Naive B cell (primary cell): ENCODE results near the gene SH3BP5. TPM values are rescaled to one million over a fixed set of nuclear protein-coding genes. Genes with fewer than 3 reads are reported as not detected.
A peak's percentile ranks its signal among the peaks of the same experiment; 100 is the strongest.

Experiments used
- ATAC-seq, 2 donors: fragments of 150-1000 bp; cut with Tn5 transposase; 2 replicates each; pipeline ENCODE4 v1.10.0; 2021; ENCODE audit warnings: low read depth in 2 of 2, mild to moderate bottlenecking in 2 of 2, moderate library complexity in 2 of 2
- DNase-seq: peaks from one replicate; pipeline ENCODE4 v3.0.0; 2022
- H3K27ac Mint-ChIP-seq, 6 donors: one replicate each; pipeline ENCODE4 v1.8.0; 2020 to 2022; ENCODE audit warnings: mild to moderate bottlenecking in 6 of 6, mixed read lengths in 6 of 6, moderate library complexity in 5 of 6, inconsistent platforms in 2 of 6
- H3K27me3 Mint-ChIP-seq, 3 donors: one replicate each; pipeline ENCODE4 v1.8.0; 2021 to 2022; ENCODE audit warnings: mixed read lengths in 3 of 3, mild to moderate bottlenecking in 1 of 3
- H3K36me3 Mint-ChIP-seq, 2 donors: one replicate each; pipeline ENCODE4 v1.8.0; 2020 to 2022; ENCODE audit warnings: mixed read lengths in 2 of 2, inconsistent platforms in 1 of 2, mild to moderate bottlenecking in 1 of 2
- H3K4me1 Mint-ChIP-seq, 3 donors: one replicate each; pipeline ENCODE4 v1.8.0; 2020 to 2022; ENCODE audit warnings: mixed read lengths in 3 of 3, inconsistent platforms in 1 of 3, mild to moderate bottlenecking in 1 of 3, moderate library complexity in 1 of 3
- H3K4me3 Mint-ChIP-seq, 8 donors: one replicate each; pipeline ENCODE4 v1.8.0; 2020 to 2022; ENCODE audit warnings: mild to moderate bottlenecking in 8 of 8, mixed read lengths in 8 of 8, moderate library complexity in 8 of 8, inconsistent platforms in 2 of 8
- H3K9me3 Mint-ChIP-seq, 7 donors: one replicate each; pipeline ENCODE4 v1.8.0; 2020 to 2022; ENCODE audit warnings: mixed read lengths in 7 of 7, mild to moderate bottlenecking in 5 of 7, inconsistent platforms in 2 of 7, moderate library complexity in 1 of 7
- polyA plus RNA-seq, 6 donors: library from polyadenylated mRNA; unstranded; fragments of 300-500 nt; fragmentation: Illumina TruSeq; gene quantifications; one replicate each; pipeline ENCODE4 v1.2.3, GENCODE V29; 2021; ENCODE audit warnings: low read depth in 6 of 6

SH3BP5 gene
- polyA plus RNA-seq, 6 donors from 2014 or later, result 71.3 to 177 (median 131) TPM

- ATAC-seq, result peak in 1 of 2 donors; percentile 48
- Mint-ChIP-seq H3K4me3 (peak overlapping the region in 4 of 8 donors; percentile 14 to 66 (median 44)), H3K27me3 (no peaks in the 10 kb centered on the region), H3K9me3 (no peaks in the 10 kb centered on the region), H3K4me1 (peaks cover 46 to 74% (median 65%) of the 10 kb centered on the region in 3 donors), H3K27ac (peak overlapping the region; percentile 31 to 94 (median 80)), H3K36me3 (peaks cover 9 to 14% of the 10 kb centered on the region in 2 donors)
- no peak for DNase-seq
These were observed 17.4 kb downstream of the SH3BP5 start for GRCh38 chr3:15315003-15315402.

GRCh38 chr3:15314276-15314675 lies 18.1 kb downstream of the SH3BP5 start:
- Mint-ChIP-seq H3K4me3 (peak overlapping the region in 1 of 8 donors; percentile 53), H3K36me3 (peaks cover 11 to 15% of the 10 kb centered on the region in 2 donors), H3K9me3 (no peaks in the 10 kb centered on the region), H3K4me1 (peaks cover 42 to 73% (median 65%) of the 10 kb centered on the region in 3 donors), H3K27ac (peak overlapping the region; percentile 52 to 94 (median 80)), H3K27me3 (no peaks in the 10 kb centered on the region)
- DNase-seq (no peak), ATAC-seq (no peak)

DNA sequence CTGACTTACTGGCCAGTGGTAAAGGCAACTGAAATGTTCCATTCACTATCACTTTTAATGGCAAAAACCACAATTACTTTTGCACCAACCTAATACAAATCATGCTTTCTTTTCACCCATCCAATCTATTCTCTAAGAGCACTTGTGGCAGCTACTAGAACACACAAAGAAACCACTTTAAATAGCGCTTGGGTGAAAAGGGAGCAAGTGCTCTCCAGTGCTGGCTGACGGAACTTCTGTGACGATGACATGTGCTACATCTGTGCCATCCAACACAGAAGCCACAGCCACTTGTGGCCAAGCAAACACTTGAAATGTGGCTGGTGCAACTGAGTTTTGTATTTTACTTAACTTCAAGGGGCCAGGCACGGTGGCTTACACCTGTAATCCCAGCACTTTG lies 18.9 kb downstream of the SH3BP5 start:
- no peaks in the 10 kb centered on the region for H3K27me3 Mint-ChIP-seq
- H3K4me1 Mint-ChIP-seq, result peaks cover 46 to 73% (median 65%) of the 10 kb centered on the region in 3 donors
- DNase-seq (no peak), ATAC-seq (no peak)
- H3K27ac Mint-ChIP-seq, result peak overlapping the region in 3 of 6 donors; percentile 7 to 15 (median 12)
- H3K4me3 Mint-ChIP-seq, result peak overlapping the region in 1 of 8 donors; percentile 55
- H3K9me3 Mint-ChIP-seq, result no peaks in the 10 kb centered on the region
- peaks cover 11 to 15% of the 10 kb centered on the region in 2 donors for H3K36me3 Mint-ChIP-seq

GRCh38 chr3:15312550-15312949 lies 19.8 kb downstream of the SH3BP5 start:
- Mint-ChIP-seq H3K27me3 (no peaks in the 10 kb centered on the region), H3K4me1 (peaks cover 51 to 74% (median 64%) of the 10 kb centered on the region in 3 donors), H3K27ac (no peak overlapping the region), H3K9me3 (no peaks in the 10 kb centered on the region), H3K4me3 (no peak overlapping the region), H3K36me3 (peaks cover 11 to 15% of the 10 kb centered on the region in 2 donors)
- DNase-seq (no peak), ATAC-seq (no peak)

DNA sequence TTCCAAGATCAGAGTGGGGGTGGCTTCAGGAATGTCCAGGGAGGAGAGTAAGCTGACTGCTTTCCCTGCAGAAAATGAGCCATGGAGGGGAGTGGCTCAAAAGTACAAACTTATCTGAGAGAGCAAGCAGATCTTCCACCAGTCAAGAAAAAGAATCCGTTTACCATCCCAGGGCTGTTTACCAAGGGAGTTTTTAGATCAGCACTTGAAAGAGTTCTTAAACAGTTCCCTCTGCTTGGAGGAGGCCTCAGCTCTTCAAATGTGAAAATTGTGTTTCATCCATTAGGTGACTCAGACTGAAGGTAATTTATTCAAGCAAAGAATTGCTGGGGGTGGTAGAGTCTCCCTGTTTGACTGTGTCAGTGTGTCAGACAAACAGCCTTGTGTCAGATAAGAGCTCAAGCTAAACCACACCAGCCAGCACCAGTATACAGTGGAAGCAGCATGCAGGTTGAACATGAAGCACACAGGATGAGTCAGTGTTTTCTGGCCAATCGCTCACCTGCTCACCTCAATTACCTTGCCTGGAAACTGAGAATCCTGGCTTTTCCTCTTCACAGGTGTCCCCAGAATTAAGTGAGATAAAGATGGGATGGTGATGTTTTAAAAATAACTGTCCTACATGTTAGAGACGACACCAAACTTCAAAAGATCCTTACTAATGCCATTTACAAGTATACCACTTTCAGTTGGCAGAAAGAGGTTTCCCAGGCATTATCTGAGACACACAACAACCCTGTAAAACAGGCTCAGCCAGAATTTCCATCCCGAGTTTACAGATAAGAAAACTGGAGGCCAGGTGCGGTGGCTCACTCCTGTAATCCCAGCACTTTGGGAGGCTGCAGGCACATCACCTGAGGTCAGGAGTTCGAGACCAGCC lies 21.7 kb downstream of the SH3BP5 start:
- Mint-ChIP-seq H3K27ac (peak overlapping the region in 5 of 6 donors; percentile 12 to 90 (median 65)), H3K4me3 (peak overlapping the region in 2 of 8 donors; percentile 25 to 30), H3K27me3 (no peaks in the 10 kb centered on the region), H3K36me3 (peaks cover 7 to 8% of the 10 kb centered on the region in 2 donors), H3K9me3 (no peaks in the 10 kb centered on the region), H3K4me1 (peaks cover 48 to 74% (median 67%) of the 10 kb centered on the region in 3 donors)
- no peak for ATAC-seq
- DNase-seq, result no peak

DNA sequence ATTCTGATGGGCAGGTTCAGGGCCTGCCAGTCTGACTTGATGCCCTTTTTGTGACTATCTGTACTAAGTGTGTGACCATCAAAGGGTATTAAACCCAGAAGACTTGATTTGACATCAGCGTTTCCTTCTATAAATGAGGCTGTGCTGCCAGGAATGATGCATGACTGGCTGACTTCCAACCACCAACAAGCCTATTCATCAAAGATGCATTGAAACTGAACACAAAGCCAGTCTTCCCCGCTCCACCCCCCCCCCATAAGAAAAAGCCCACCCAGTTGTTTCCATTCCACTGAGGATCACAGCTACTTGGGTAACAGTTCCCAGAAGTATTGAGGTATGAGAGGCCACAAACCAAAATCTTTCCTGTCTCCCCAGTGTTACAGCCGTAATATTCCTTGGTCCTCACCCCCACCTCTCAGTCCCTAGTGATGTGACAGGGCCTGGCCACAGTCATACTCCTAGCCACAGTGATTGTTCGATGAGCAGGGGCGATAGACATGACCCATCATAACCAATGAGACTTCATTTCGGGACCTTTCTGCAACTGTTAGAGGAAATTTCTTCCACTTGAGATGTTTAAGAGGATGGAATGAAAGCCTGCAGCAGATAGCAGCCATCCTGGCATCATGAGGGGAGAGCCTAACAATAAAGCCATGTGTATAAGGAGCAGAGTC lies 22.6 kb downstream of the SH3BP5 start:
- Mint-ChIP-seq H3K27ac (peak overlapping the region; percentile 12 to 90 (median 82)), H3K4me1 (peaks cover 45 to 73% (median 67%) of the 10 kb centered on the region in 3 donors), H3K27me3 (no peaks in the 10 kb centered on the region), H3K9me3 (peaks cover 0 to 3% (median 0%) of the 10 kb centered on the region in 7 donors), H3K4me3 (no peak overlapping the region), H3K36me3 (peaks cover 7 to 8% of the 10 kb centered on the region in 2 donors)
- no peak for ATAC-seq
- no peak for DNase-seq

DNA sequence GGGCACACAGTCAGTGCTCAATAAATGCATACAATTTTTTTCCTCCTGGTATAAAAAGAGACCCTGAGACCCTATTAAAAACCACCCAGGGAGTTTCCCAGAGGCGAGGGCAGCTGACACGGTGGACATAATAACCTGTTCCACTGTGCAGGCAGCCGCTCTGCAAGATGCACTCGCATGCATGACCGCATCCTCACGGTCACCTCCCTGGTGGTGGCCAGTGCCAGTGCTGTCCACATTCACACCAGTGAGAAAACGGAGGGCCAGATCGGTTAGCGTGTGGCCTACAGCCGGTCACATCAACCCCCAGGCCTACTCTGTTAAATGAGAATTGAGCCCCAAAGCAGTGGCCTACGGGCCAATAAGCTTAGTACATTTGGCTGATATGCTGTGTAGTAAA lies 24.8 kb downstream of the SH3BP5 start:
- Mint-ChIP-seq H3K9me3 (peaks cover 0 to 3% (median 0%) of the 10 kb centered on the region in 7 donors), H3K4me3 (peak overlapping the region in 2 of 8 donors; percentile 6 to 15), H3K27ac (peak overlapping the region in 4 of 6 donors; percentile 5 to 67 (median 44)), H3K27me3 (no peaks in the 10 kb centered on the region), H3K4me1 (peaks cover 41 to 86% (median 73%) of the 10 kb centered on the region in 3 donors), H3K36me3 (peaks cover 17 to 23% of the 10 kb centered on the region in 2 donors)
- DNase-seq (no peak), ATAC-seq (no peak)

DNA sequence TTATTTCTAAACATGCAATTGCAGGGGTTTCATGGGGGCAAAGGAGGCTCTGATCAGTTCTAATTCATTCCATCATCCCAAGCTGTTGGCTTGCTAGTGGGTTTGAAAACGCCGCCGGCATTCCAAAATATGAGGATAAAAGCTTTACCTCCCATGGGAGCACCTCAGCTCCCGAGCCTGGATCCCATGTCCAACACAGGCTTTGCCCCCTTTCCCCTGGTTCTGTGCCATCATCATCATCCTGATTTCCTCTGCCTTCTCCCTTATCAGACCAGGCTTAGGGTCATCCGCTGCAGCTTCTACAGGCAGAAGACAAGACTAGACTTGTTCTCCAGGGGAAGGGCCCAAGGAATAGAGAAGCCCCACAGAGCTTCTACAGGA lies 25.4 kb downstream of the SH3BP5 start:
- DNase-seq (no peak), ATAC-seq (no peak)
- peak overlapping the region; percentile 77 to 98 (median 96) for H3K27ac Mint-ChIP-seq
- peak overlapping the region in 5 of 8 donors; percentile 47 to 90 (median 70) for H3K4me3 Mint-ChIP-seq
- peaks cover 46 to 88% (median 77%) of the 10 kb centered on the region in 3 donors for H3K4me1 Mint-ChIP-seq
- H3K27me3 Mint-ChIP-seq, result no peaks in the 10 kb centered on the region
- H3K36me3 Mint-ChIP-seq, result peaks cover 17 to 29% of the 10 kb centered on the region in 2 donors
- H3K9me3 Mint-ChIP-seq, result peaks cover 0 to 3% (median 0%) of the 10 kb centered on the region in 7 donors

- DNase-seq, result no peak
- H3K4me3 Mint-ChIP-seq, result peak overlapping the region in 7 of 8 donors; percentile 3 to 90 (median 41)
- peaks cover 0 to 3% (median 0%) of the 10 kb centered on the region in 7 donors for H3K9me3 Mint-ChIP-seq
- H3K27me3 Mint-ChIP-seq, result no peaks in the 10 kb centered on the region
- peaks cover 25 to 41% of the 10 kb centered on the region in 2 donors for H3K36me3 Mint-ChIP-seq
- H3K27ac Mint-ChIP-seq, result peak overlapping the region; percentile 56 to 98 (median 96)
- no peak for ATAC-seq
- H3K4me1 Mint-ChIP-seq, result peaks cover 53 to 97% (median 82%) of the 10 kb centered on the region in 3 donors
These were observed 27.0 kb downstream of the SH3BP5 start for GRCh38 chr3:15305359-15305844.

GRCh38 chr3:15303728-15304127 lies 28.7 kb downstream of the SH3BP5 start:
- H3K36me3 Mint-ChIP-seq, result peaks cover 25 to 39% of the 10 kb centered on the region in 2 donors
- DNase-seq, result no peak
- peak overlapping the region in 4 of 8 donors; percentile 59 to 79 (median 76) for H3K4me3 Mint-ChIP-seq
- no peaks in the 10 kb centered on the region for H3K27me3 Mint-ChIP-seq
- H3K4me1 Mint-ChIP-seq, result peaks cover 49 to 96% (median 73%) of the 10 kb centered on the region in 3 donors
- no peak for ATAC-seq
- H3K27ac Mint-ChIP-seq, result peak overlapping the region in 5 of 6 donors; percentile 28 to 96 (median 64)
- peaks cover 0 to 3% (median 0%) of the 10 kb centered on the region in 7 donors for H3K9me3 Mint-ChIP-seq

DNA sequence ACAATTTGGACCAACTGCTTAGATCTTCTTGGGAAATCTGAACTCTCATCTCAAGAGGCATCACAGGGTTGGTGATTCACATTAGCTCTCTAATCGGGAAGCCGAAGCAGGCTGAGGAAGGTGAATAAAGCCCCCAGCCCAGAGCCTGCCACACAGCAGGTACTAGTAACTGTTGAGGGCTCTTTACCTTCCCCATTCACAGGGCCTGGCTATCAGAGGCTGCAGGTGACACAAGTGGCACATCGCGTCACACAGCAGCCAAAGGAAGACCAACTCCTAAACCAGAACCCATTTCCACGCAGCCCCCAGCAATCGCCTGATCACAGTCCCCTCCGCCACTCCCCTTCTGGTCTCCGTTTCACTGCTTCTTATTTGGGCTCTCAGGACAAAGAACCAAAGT lies 29.2 kb downstream of the SH3BP5 start:
- Mint-ChIP-seq H3K27ac (peak overlapping the region in 3 of 6 donors; percentile 28 to 71 (median 64)), H3K4me3 (peak overlapping the region in 1 of 8 donors; percentile 56), H3K4me1 (peaks cover 49 to 96% (median 73%) of the 10 kb centered on the region in 3 donors), H3K27me3 (no peaks in the 10 kb centered on the region), H3K36me3 (peaks cover 29 to 44% of the 10 kb centered on the region in 2 donors), H3K9me3 (peaks cover 0 to 3% (median 0%) of the 10 kb centered on the region in 7 donors)
- no peak for ATAC-seq
- no peak for DNase-seq

DNA sequence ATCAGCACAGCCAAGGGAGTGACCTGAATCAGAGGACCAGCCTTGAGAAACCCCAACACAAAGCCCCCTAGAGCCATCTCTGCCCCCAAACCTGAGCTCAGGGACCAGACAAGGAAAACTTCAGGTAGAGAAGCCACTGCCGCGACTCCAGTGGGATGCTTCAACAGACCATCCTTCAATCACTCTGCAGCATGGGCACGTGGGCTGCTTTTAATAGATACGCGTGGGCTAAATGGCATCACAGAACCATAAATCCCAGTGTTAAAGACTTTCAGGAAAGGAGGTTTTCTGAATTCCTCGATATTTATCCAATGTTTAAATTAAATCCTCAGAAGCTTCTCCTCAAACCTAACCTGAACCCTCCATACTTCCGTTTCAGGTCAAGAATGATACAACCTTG lies 30.6 kb downstream of the SH3BP5 start:
- peaks cover 54 to 96% (median 71%) of the 10 kb centered on the region in 3 donors for H3K4me1 Mint-ChIP-seq
- H3K27ac Mint-ChIP-seq, result peak overlapping the region in 3 of 6 donors; percentile 30 to 82 (median 69)
- no peak for DNase-seq
- H3K36me3 Mint-ChIP-seq, result peaks cover 29 to 44% of the 10 kb centered on the region in 2 donors
- no peak overlapping the region for H3K4me3 Mint-ChIP-seq
- ATAC-seq, result no peak
- no peaks in the 10 kb centered on the region for H3K27me3 Mint-ChIP-seq
- H3K9me3 Mint-ChIP-seq, result peaks cover 0 to 3% (median 0%) of the 10 kb centered on the region in 7 donors
